Measurements from ENCODE around the gene TAOK3.
"Not testable (repeated sequence)": the region's sequence is repeated elsewhere in the genome, so short reads cannot be mapped to it uniquely, and the experiment has no call there.

TAOK3 gene

DNA sequence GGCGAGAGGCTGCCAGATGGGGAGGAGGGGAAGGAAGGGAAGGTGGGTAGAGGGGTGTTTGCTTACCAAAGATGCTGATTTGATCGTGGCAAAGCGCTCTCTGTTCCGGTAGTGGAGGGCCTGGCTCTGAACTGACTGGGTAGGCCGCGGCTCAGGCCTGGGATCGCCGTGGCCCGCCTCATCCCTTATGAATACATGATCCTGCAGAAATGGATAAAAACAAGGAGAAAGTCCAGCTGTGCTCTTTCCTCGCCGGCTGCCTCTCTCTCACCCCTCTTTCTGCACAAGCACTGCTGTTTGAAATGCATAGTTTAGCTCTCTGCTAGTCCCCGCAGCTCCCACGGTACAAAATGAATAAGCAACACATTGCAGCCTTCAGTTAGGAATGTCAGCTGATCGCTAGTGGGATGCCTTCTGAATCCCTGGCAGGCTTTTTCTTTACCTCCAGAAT is 182.9 kb downstream of the TAOK3 start:
- DNase-seq, result no peak

DNA sequence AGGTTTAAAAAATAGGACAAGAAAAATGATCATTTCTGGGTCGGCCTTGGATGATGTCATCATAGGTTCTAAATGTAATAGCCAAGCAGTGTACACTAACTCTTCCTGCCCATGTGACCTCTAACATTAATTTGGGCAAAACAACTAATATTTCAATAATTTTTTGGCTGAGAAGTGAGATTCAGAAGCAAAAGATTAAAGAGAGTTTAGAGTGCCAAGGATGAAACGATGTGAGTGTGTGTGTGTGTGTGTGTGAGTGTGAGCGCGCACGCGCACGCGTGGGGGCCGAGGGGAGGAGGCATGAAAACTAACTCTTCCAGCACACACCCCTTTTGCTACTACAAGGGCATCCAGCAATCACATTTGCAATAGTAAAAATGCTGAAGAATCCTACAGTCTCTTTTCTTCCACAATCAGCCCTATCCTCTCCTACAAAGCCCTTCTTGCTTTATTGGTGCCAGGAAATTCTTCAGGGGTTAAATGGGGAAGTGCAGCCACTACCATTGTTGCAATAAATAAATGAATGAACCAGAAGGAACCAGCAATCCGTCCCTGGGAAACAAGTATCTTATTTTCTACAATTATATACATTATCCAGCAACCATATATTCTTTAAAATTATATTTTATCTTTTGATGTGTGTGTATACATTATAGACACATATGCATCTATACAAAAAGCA is 183.9 kb downstream of the TAOK3 start:
- no peak for DNase-seq

DNA sequence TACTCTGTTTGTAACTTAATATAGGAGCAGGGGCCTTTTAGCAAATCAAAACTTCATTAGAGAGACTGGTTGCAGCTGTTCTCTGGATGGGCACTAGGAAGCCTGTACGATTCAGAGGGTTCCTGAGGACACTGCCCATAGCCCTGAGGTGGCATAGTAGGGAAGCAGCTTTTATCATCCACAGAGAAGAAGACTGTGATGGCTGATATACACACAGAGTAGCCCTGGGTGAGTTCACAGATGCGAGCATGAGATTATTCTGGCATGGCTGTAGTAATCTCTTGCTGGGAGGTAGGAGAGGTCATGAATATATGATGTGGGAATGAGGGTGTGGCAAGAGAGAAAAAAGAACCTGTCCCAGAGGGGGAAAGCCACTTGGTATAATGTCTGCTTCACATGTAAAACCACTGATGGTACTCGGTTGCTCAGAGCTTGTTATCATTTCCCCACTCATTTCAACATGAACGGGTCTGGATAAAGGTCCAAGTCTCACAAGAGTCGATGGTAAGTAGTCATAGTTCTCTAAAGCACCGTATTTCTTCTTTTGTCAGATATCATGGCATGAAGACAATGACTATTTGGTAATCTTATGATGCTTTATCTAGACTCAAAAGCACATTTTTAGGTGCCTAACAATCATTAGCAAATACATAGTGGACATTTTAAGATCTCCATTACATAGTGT is 184.8 kb downstream of the TAOK3 start:
- no peak for DNase-seq

DNA sequence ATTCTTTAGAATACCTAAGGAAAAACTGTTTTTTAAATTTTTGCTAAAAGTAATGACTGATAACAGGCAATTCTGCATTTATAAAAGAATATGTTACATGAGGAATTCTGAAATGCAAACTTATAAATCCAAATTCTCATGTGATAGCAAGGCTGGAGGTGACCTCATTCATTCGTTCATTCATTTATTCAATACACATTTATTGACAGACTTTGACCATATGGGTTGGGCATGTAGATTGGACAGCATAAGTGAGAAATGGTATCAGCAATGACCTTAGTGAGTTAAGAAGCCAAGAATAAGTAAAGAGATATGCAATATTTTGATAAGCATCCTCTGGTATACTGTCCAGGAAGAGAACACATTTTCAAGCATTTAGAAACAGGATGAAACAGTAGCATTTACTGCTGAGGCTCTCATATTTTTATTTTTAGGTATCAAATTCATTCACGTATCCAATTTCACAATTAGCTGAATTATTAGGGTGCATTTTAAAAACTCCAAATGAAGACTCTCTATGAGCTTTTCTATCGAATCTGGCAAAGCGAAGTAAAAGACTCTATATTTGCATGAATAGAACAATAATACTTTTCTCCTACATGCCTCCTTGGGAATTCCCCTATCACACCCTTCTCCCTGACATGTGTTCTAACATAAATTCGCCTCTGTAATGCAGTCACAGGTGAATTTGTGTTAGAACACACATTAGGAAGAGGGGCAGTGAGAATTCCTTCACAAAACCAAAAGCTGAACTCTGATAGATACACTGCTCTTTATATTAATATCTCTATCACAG is 186.9 kb downstream of the TAOK3 start:
- no peak for DNase-seq

DNA sequence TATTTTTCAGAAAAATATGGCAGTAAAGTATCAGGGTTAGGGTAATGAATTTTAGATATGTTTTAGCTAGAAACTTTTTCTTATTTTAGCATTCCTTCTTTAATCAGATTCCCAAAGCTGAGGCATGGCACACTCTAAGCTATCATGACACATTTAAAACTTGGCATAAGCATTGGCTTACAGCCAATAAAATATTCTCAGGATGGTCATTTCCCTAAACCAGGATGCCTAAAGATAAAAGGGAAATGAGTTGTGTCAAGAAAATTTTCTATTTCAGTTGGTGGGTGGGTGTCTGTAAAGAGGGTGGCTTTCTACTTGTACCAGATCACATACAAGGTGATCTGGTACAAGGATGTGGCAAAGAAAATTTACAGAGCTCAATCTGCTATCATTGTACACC is 189.0 kb downstream of the TAOK3 start:
- no peak for DNase-seq

DNA sequence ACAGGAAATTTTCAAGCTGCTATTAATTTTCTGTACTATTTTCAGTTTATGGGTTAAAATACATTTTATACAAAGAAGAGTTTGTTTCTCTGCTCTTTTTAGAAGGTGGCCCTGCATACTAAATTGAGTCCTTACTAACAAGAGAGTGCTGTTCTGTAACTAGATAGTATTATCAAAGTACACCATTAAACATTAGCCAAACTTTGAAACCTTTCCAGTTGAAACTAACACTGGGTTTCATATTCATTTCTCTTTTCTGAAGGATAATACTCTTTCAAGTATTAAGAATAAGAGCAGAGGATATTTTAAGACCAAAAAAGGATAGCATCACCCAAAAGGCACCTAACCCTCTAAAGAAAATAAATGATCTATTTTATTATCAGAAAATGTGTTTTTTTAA is 189.6 kb downstream of the TAOK3 start:
- DNase-seq, result no peak

DNA sequence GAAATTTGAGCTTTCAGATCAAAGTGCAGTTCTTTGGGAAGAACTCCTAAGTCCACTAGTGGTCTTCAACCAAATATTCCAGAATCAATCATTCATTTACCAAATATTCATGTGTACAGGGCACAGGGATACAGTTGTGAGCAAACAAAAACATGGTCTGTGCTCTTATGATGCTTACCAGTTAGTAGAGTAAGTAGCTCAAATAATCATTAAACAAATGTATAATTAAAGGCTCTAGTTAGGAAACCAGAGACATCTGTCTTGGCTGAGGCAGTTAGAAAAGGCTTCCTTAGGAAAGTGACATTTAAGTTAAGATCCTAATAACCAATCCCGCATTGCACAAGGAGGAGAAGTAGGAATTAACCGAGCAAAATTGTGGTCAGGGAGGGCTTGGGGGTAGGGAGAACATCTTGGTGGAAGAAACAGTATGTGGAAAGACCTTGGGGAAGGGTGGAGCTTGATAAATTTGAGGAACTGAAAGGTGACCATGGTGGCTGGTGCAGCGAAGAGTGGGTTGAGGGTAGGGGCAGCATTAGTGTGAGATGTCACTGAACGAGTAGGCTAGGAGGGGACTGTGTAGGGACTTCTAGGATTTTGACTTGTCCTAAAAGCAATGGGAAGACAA is 196.8 kb downstream of the TAOK3 start:
- no peak for DNase-seq

DNA sequence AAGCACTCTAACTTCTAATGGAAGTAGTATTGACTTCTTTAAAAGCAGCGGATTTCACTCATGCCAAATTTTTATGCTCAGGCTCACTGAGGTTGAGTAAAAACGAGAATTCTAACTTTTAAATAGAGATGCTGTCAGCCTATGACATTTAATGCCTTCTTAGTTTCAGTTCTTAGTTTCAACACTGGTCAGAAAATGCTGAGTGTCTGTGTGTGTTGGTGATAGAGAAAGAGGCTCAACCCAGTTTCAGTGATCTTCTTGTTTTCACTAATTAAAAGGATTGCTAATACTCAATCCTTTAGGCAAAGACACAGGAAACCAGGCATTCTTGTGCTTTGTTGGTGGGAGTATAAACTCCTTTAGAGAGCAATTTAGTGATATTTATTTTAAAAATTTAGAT is 205.8 kb downstream of the TAOK3 start:
- DNase-seq, result no peak

DNA sequence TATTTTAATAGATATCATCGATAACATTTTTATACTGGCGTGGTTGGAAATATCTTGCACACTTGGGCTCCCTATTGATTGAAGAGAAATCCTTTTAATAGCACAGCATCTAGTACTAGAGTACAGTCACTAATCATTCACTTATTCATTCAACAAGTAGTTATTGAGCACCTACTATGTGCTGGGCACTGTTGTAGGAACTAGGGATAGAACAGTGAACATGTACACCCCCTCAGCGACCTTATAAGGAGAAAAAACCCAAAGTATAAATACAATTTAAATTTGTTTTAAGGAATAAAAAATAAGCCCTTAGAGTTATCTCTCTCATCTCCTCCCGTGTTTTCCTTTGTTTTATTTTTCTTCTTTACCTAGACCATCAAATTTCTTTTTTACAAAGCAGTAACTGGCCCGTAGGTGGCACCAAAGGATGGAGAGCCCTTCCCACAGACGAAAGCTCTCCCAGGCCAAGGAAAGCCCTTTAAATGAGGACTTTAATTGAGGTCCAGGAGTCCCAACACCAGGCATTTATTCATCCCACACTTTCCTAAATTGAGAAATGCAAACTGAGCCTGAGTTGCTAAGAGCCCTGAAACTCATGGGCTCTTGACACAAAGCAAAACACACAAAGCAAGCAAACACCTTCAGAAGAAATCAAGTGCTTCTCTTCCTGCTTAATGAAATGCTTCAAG is 207.8 kb downstream of the TAOK3 start:
- no peak for DNase-seq

DNA sequence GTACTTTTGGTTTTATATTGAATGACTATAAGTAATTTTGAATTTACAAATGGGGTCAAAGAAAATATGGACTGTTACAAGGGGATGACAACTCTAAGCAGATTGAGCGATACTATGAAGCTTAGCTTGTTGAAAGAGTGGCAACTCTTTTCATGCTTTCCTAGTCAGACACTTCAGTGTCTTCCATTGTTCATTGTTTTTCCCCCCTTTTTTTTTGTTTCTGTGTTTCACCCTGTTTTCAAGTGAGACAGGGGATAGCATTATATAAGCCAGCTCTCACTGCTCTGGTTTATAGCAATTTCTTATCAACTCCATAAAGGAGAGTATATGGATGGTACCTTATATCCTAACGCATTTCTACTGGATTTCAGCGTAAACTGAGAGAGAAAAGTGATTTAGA is 212.2 kb downstream of the TAOK3 start:
- DNase-seq, result no peak

DNA sequence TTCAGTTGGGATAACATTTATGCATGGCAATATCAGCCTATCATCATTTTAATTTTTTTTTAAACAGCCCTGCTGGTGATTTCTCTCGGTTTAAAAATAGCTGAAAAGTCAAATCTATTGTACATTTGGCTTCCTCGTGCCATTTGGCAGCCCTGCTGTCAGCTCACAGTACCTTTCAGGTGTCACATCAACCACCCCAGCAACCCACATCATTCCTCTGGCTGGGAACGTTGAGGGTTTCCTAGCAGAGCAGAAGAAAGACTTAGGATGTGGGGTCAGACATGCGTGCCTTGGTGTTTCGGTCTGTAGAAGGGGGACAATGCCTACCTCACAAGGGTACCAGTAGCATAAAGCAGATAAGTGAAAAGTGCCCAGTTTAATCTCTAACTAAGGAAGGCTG is 221.0 kb downstream of the TAOK3 start:
- no peak for DNase-seq

DNA sequence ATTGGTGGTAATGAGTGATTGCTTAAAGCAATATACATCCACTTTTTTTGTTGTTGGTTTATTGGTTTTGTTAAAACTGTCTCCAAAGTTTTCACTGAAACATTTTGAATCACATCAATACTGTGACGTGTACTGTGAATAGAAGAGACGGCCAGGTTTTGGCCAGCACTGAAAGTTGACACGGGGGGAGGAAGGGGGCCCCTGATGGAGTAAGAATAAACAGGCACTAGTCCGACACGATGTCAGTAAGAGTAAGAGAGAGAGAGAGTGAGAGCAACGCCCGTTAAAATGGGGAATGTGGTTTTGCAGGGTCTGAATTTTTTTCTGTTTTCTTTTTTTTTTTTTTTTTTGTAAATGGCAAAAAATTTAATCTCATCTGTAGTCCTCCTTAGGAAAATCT is 222.1 kb downstream of the TAOK3 start:
- DNase-seq, result no peak

DNA sequence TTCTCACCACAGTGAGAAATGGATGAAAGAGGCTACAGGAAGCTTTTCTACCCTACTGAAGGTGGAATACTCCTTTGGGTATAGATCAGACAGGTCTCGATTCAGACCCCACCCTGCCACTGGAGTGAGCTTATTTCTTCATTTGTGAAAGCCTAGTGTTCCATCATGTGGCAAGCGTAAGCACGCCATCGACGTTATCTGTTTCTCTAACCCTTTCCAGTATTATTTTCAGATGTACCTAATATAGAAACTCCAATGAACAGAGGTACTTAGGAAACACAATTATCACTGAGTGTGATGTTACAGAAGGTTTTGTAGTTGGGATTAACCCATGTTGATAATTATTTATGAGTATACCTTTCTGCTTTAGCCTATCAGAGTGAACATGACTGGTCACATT is 224.4 kb downstream of the TAOK3 start:
- DNase-seq, result no peak

DNA sequence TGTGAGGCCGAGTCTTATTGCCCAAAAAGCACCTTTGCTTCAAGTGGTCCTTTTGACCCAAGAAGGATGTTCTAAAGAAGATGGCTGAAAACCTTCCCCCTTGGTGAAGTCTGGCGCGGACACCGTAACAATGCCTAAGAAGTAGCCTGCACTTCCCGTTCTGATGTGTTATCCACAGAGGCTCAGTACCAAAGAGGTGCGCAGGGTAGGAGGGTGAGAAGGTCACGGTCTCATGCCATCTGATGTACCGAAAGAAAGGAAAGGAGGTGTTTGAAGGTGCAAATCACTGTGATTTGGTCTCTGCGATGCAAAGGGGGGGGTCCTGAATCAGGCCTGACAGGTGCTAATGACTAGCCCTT is 226.9 kb downstream of the TAOK3 start:
- DNase-seq, result no peak

DNA sequence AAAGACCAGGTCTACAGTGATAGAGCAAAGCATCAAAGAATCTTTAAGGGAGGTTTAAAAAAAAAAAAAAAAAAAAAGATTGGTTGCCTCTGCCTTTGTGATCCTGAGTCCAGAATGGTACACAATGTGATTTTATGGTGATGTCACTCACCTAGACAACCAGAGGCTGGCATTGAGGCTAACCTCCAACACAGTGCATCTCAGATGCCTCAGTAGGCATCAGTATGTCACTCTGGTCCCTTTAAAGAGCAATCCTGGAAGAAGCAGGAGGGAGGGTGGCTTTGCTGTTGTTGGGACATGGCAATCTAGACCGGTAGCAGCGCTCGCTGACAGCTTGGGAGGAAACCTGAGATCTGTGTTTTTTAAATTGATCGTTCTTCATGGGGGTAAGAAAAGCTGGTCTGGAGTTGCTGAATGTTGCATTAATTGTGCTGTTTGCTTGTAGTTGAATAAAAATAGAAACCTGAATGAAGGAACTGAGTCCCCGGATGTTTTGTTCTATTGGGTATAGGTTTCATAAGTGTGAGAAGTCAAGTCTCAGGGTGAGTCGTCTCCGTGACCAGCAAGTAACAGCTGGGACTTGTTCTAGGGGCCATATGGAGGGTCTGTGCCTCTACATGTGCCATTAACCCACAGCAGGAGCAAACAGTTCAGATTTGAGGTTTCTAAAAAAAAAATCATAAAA is 227.5 kb downstream of the TAOK3 start:
- no peak for DNase-seq

DNA sequence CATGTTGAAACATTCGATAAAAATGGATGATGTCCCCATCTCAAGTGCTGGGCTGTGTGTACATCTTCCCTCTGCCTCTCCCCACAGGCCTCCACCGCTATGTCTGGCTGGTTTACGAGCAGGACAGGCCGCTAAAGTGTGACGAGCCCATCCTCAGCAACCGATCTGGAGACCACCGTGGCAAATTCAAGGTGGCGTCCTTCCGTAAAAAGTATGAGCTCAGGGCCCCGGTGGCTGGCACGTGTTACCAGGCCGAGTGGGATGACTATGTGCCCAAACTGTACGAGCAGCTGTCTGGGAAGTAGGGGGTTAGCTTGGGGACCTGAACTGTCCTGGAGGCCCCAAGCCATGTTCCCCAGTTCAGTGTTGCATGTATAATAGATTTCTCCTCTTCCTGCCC is 228.2 kb downstream of the TAOK3 start:
- DNase-seq, result no peak

DNA sequence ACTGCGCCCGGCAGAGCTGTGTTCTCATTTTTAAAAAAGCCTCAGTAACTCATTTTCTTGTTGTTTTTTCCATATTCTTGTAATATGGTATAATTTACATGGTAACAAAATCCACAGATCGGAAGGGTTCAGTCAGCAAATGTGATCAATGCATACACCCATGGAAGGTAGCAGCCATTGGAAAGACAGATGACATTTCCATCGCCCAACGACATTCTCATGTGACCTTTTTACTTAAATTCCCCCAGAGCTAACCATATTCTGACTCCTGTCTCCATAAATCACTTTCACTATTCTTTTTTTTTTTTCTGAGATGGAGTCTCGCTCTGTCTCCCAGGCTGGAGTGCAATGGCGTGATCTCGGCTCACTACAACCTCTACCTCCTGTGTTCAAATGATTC is 231.9 kb downstream of the TAOK3 start:
- DNase-seq, result no peak

DNA sequence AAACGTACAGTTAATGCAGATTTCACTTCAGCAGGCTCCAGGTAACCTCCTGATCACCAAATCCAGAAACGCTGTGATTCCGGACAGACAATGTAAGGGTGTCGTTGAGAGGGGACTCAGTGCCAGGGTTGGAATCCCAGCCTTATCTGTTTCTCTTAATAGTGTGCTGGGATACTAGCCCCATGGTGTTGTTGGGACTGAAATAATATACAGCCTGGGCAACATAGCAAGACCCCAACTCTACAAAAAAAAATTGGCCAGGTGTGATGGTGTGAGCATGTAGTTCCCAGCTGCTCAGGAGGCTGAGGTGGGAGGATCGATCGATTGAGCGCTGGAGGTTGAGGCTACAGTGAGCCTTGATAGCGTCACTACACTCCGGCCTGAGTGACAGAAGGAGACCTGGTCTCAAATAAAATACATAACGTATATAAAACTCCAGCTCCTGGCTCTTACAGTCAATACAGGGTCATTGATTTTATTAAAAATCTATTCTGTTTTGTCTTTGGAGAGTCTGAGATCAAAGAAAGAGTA is 235.5 kb downstream of the TAOK3 start:
- DNase-seq, result no peak

DNA sequence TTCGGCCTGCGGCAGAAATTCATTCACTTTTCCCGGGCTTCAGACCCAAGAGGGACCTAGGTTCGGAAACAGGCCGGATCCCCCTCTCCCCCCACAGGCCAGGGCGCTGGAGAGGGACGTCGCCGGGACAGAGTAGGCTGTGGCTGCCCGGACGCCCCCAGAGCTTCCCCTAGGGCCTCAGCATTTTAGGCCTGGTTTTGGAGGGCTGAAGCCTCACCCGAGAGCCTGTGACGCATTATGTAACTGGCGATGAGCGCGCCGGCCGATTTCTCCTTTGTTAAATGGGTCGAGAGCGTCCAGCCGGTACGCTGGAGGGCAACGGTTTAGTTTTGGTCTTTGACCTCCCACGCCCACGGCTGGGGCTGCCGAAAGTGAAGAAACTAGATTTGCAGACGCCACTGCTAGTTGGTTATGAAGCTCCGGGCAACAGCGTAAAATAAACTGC is 236.1 kb downstream of the TAOK3 start:
- DNase-seq, result no peak

DNA sequence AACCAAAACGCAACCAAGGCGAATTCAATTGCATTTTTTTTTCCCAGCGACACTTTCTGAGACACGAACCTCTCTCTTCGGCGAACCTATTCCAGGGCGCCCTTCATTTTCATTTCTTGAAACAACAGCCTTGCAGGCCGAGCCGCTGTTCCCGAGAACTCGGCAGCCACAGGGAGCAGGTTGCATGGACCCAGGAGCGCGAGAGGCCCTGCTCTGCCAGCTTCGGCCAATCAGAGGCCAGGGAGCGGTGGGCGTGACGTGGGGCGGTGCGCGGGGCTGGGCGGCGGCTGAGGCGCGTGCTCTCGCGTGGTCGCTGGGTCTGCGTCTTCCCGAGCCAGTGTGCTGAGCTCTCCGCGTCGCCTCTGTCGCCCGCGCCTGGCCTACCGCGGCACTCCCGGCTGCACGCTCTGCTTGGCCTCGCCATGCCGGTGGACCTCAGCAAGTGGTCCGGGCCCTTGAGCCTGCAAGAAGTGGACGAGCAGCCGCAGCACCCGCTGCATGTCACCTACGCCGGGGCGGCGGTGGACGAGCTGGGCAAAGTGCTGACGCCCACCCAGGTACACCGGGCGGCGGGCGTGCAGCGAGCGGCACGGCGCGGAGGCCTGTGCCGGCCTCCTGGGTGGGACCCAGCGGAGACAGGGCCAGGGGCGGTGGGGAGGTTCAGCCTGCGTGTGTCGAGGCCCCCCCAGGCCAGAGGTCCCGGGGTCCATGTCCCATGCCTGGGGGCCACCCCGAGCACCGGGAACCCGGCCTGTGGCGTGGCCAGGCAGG is 236.7 kb downstream of the TAOK3 start, which contains the start of gene PEBP1:
Gene PEBP1, plus strand, starts transcription at position 337 of the 771 bp plus-strand sequence. Its CDS starts 86 bp downstream, at position 423.
- DNase-seq, result peak; percentile 89

DNA sequence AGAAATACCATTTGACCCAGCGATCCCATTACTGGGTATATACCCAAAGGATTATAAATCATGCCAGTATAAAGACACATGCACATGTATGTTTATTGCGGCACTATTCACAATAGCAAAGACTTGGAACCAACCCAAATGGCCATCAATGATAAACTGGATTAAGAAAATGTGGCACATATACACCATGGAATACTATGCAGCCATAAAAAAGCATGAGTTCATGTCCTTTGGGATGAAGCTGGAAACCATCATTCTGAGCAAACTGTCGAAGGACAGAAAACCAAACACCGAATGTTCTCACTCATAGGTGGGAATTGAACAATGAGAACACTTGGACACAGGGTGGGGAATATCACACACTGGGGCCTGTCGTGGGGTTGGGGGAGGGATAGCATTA is 243.3 kb downstream of the TAOK3 start:
- DNase-seq, result not testable (repeated sequence)

Data from T1000 (cell line).